ENCODE results near the gene HDAC4.

- TF ChIP-seq CTCF (IDR thresholded peaks at IDR 0.05; ENCODE audit: insufficient read depth, low read length) (no peak), GABPA (IDR thresholded peaks at IDR 0.05; ENCODE audit: low read depth) (no peak), POLR2AphosphoS5 (IDR thresholded peaks at IDR 0.05; ENCODE audit: low read depth) (no peak), REST (IDR thresholded peaks at IDR 0.05; ENCODE audit: insufficient replicate concordance, low read depth) (no peak)
These were observed 302.4 kb downstream of the HDAC4 start for GRCh38 chr2:239098288-239098970.

All from HL-60 (cell line).